ENCODE results near the gene TACC2.

DNA sequence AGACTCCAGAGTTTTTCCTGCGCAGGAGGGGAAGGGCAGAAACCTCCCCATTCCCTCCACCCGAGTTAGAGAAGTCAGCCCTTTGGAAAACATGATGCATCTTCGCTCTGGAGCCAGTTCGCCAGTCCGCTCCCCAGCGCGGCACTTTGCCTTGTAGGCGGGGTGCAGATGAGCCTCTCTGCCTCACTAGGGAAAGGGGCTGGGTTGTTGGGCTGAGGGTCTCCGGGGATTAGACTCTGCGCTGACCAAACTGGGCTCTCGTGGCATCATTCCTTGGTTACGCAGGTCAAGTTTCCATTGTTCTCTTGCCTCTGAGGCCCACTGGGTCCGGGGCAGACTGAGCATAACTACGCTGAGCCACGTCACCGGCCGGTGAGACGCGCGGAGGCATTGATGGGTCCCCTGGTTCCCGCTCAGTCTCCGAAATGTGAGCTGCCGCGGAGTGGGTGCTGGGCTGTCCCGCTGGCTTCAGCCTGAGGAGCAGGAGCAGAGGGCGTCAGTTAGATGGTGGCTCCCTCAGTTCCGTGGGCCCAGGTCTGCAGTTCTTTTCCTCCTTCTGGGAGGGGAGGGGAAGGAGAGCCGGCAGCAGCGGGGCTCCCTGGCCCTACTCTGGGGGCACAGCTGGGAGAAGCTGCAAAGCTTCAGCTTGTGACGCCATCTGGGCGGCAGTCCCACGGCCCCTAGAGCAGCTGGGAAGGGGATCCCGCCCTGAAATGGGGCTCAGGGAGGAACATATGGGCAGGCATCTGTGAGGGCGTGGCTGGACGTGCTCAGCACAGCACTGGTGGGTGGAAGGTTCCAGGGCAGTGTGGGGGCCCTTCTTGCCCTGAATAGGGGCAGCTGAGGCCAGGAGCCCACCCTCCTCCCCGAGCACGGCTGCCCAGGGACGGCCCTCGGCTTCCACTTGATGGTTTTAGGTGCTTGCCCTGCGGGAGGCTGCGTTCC, 160.9 kb downstream of the TACC2 start:
- TF ChIP-seq FOXP2 (optimal IDR thresholded peaks at IDR 0.05; ENCODE audit: borderline replicate concordance, extremely low read depth, extremely low read length, insufficient read depth) (no peak), POLR2AphosphoS5 (IDR thresholded peaks at IDR 0.05; ENCODE audit: low read depth, low read length) (no peak)

All from PFSK-1 (cell line).